Activated naive CD4-positive, alpha-beta T cell treated with anti-CD3 and anti-CD28 coated beads, Interleukin-2, amount 50 U/mL, for 72 hours (primary cell): ENCODE measurements around the gene IL22. TPM values are rescaled to one million over a fixed set of nuclear protein-coding genes. Genes with fewer than 3 reads are reported as not detected.

Experiments
- ATAC-seq, 2 donors: fragments of 150-1000 bp; cut with Tn5 transposase; 2 replicates each; pipeline ENCODE4 v1.10.0; 2021; ENCODE audit warnings: mild to moderate bottlenecking in 2 of 2, moderate library complexity in 2 of 2
- DNase-seq, 2 donors: peaks; one replicate each; pipeline ENCODE4 v3.0.0; 2021 to 2022; ENCODE audit warnings: low spot score in 2 of 2
- H3K27ac Mint-ChIP-seq, 2 donors: one replicate each; pipeline ENCODE4 v1.8.0; 2022; ENCODE audit warnings: mild to moderate bottlenecking in 2 of 2, mixed read lengths in 2 of 2
- H3K36me3 Mint-ChIP-seq, 2 donors: one replicate each; pipeline ENCODE4 v1.8.0; 2022; ENCODE audit warnings: mixed read lengths in 2 of 2
- H3K9me3 Mint-ChIP-seq, 2 donors: one replicate each; pipeline ENCODE4 v1.8.0; 2022; ENCODE audit warnings: mixed read lengths in 2 of 2
- total RNA-seq, 2 donors: library from RNA; stranded (reverse); gene quantifications; one replicate each; pipeline ENCODE4 v1.2.3, GENCODE V29; 2022

IL22 gene
- total RNA-seq, 2 donors from 2014 or later, result 8.4 TPM; not detected in 1

GRCh38 chr12:68240975-68241374 lies 12.4 kb downstream of the IL22 start:
- DNase-seq, result peak in 1 of 2 donors; percentile 51
- Mint-ChIP-seq H3K9me3 (peaks cover 0 to 13% of the 10 kb centered on the region in 2 donors), H3K36me3 (peaks cover 13 to 33% of the 10 kb centered on the region in 2 donors), H3K27ac (peak overlapping the region; percentile 62 to 78)
- peak; percentile 97 to 98 for ATAC-seq

- no peak for DNase-seq
- peaks cover 13 to 33% of the 10 kb centered on the region in 2 donors for H3K36me3 Mint-ChIP-seq
- peaks cover 0 to 13% of the 10 kb centered on the region in 2 donors for H3K9me3 Mint-ChIP-seq
- ATAC-seq, result peak; percentile 1 to 24
- peak overlapping the region in 1 of 2 donors; percentile 30 for H3K27ac Mint-ChIP-seq
These were observed 13.3 kb downstream of the IL22 start for GRCh38 chr12:68240079-68240478.

GRCh38 chr12:68239309-68239982 lies 14.0 kb downstream of the IL22 start:
- H3K27ac Mint-ChIP-seq, result no peak overlapping the region
- ATAC-seq (no peak), DNase-seq (no peak)
- H3K9me3 Mint-ChIP-seq, result peaks cover 0 to 13% of the 10 kb centered on the region in 2 donors
- H3K36me3 Mint-ChIP-seq, result peaks cover 13 to 33% of the 10 kb centered on the region in 2 donors

- H3K27ac Mint-ChIP-seq, result peak overlapping the region in 1 of 2 donors; percentile 84
- ATAC-seq (no peak), DNase-seq (no peak)
- peaks cover 13 to 24% of the 10 kb centered on the region in 2 donors for H3K36me3 Mint-ChIP-seq
- peaks cover 0 to 11% of the 10 kb centered on the region in 2 donors for H3K9me3 Mint-ChIP-seq
These were observed 15.8 kb downstream of the IL22 start for GRCh38 chr12:68237619-68238018.

GRCh38 chr12:68237078-68237477 lies 16.3 kb downstream of the IL22 start:
- no peak for DNase-seq
- H3K9me3 Mint-ChIP-seq, result peaks cover 0 to 9% of the 10 kb centered on the region in 2 donors
- peaks cover 13 to 19% of the 10 kb centered on the region in 2 donors for H3K36me3 Mint-ChIP-seq
- peak overlapping the region in 1 of 2 donors; percentile 84 for H3K27ac Mint-ChIP-seq
- ATAC-seq, result no peak

- peaks cover 13 to 17% of the 10 kb centered on the region in 2 donors for H3K36me3 Mint-ChIP-seq
- peak; percentile 34 to 59 for ATAC-seq
- H3K9me3 Mint-ChIP-seq, result peaks cover 0 to 8% of the 10 kb centered on the region in 2 donors
- H3K27ac Mint-ChIP-seq, result peak overlapping the region; percentile 84 to 90
- DNase-seq, result peak in 1 of 2 donors; percentile 25
These were observed 16.9 kb downstream of the IL22 start for GRCh38 chr12:68236421-68237059.

GRCh38 chr12:68235576-68235975 lies 17.8 kb downstream of the IL22 start:
- H3K9me3 Mint-ChIP-seq, result peaks cover 0 to 8% of the 10 kb centered on the region in 2 donors
- DNase-seq (no peak), ATAC-seq (no peak)
- peak overlapping the region in 1 of 2 donors; percentile 84 for H3K27ac Mint-ChIP-seq
- peaks cover 13 to 17% of the 10 kb centered on the region in 2 donors for H3K36me3 Mint-ChIP-seq

- H3K27ac Mint-ChIP-seq, result no peak overlapping the region
- ATAC-seq (no peak), DNase-seq (no peak)
- H3K36me3 Mint-ChIP-seq, result peaks cover 11 to 13% of the 10 kb centered on the region in 2 donors
- H3K9me3 Mint-ChIP-seq, result peaks cover 0 to 8% of the 10 kb centered on the region in 2 donors
These were observed 19.3 kb downstream of the IL22 start for GRCh38 chr12:68234140-68234539.

- Mint-ChIP-seq H3K27ac (no peak overlapping the region), H3K9me3 (peaks cover 0 to 8% of the 10 kb centered on the region in 2 donors)
- no peak for ATAC-seq
These were observed 19.9 kb downstream of the IL22 start for GRCh38 chr12:68233498-68233897.

GRCh38 chr12:68231691-68232090 lies 21.7 kb downstream of the IL22 start:
- H3K36me3 Mint-ChIP-seq, result peaks cover 3% of the 10 kb centered on the region in 2 donors
- DNase-seq, result no peak
- no peak for ATAC-seq
- H3K9me3 Mint-ChIP-seq, result peaks cover 0 to 4% of the 10 kb centered on the region in 2 donors
- no peak overlapping the region for H3K27ac Mint-ChIP-seq

More at GRCh38 chr12:68233498-68233897, 19.9 kb downstream of the IL22 start:
- DNase-seq, result no peak
- peaks cover 7 to 13% of the 10 kb centered on the region in 2 donors for H3K36me3 Mint-ChIP-seq

- H3K9me3 Mint-ChIP-seq, result peaks cover 0 to 4% of the 10 kb centered on the region in 2 donors
- peaks cover 0 to 7% of the 10 kb centered on the region in 2 donors for H3K36me3 Mint-ChIP-seq
- H3K27ac Mint-ChIP-seq, result no peak overlapping the region
- ATAC-seq (peak; percentile 44 to 68), DNase-seq (no peak)
These were observed 22.2 kb downstream of the IL22 start for GRCh38 chr12:68231229-68231628.

GRCh38 chr12:68229956-68230355 lies 23.4 kb downstream of the IL22 start:
- Mint-ChIP-seq H3K9me3 (peaks cover 0 to 4% of the 10 kb centered on the region in 2 donors), H3K27ac (no peak overlapping the region), H3K36me3 (peaks cover 0 to 11% of the 10 kb centered on the region in 2 donors)
- no peak for DNase-seq
- ATAC-seq, result no peak

- Mint-ChIP-seq H3K27ac (no peak overlapping the region), H3K36me3 (peaks cover 0 to 11% of the 10 kb centered on the region in 2 donors), H3K9me3 (no peaks in the 10 kb centered on the region)
- ATAC-seq, result no peak
- no peak for DNase-seq
These were observed 26.0 kb downstream of the IL22 start for GRCh38 chr12:68227356-68227755.

- no peaks in the 10 kb centered on the region for H3K9me3 Mint-ChIP-seq
- DNase-seq, result no peak
- peaks cover 0 to 11% of the 10 kb centered on the region in 2 donors for H3K36me3 Mint-ChIP-seq
- no peak within 1 kb of the TSS for H3K27ac Mint-ChIP-seq
- ATAC-seq, result peak; percentile 31 to 57
These were observed 27.6 kb downstream of the IL22 start, which contains the start of gene IL26 for GRCh38 chr12:68225576-68226476. IL26 (minus strand) TSS chr12:68225810; CDS start chr12:68225756, 54 bp downstream.

GRCh38 chr12:68224613-68225285 lies 28.7 kb downstream of the IL22 start:
- H3K36me3 Mint-ChIP-seq, result peaks cover 0 to 11% of the 10 kb centered on the region in 2 donors
- no peaks in the 10 kb centered on the region for H3K9me3 Mint-ChIP-seq
- ATAC-seq (no peak), DNase-seq (no peak)
- no peak overlapping the region for H3K27ac Mint-ChIP-seq
